WI38 (cell line): Measurements from ENCODE around the gene CTIF.

Experiments
- H3K4me3 ChIP-seq: 2 replicates; pipeline ENCODE4 v1.5.1; 2011; ENCODE audit warnings: low read depth, mild to moderate bottlenecking, control low read depth, low read length
- CTCF ChIP-seq: IDR thresholded peaks from 2 replicates; pipeline ENCODE4 v1.5.1; 2012; ENCODE audit warnings: low read depth, mild to moderate bottlenecking, control low read depth, low read length

CTIF gene

DNA sequence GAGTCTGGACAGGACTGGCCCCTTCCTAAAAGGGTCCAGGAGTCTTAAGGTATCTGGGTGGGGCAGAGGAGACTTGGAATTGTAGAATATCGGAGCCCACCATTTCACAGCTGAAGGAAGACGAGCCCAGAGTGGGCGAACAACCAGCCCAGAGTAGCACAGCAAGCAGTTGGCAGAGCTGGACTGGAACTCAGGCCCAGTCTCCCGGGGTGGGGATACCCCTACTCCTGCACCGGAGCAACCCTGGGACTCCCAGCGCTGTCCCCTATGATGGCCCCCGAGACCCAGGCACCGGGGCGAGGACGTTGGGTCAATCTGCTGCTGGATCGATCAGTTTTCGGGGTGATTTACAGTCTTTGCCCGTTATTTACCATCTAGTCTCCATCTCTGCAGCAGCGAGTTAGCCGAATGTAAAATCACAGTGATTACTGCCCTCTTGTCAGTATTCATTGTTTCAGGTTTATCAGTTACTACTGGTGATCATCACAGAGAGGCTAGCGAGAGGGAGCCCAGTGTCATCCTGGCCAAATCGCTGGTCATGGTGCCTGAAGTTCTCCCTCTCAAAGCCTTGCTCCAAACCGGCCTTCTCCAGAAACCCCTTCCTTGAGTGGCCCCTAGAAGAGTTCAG is 336.6 kb downstream of the CTIF start:
- no peak for TF ChIP-seq CTCF
- no peak overlapping the region for H3K4me3 ChIP-seq

DNA sequence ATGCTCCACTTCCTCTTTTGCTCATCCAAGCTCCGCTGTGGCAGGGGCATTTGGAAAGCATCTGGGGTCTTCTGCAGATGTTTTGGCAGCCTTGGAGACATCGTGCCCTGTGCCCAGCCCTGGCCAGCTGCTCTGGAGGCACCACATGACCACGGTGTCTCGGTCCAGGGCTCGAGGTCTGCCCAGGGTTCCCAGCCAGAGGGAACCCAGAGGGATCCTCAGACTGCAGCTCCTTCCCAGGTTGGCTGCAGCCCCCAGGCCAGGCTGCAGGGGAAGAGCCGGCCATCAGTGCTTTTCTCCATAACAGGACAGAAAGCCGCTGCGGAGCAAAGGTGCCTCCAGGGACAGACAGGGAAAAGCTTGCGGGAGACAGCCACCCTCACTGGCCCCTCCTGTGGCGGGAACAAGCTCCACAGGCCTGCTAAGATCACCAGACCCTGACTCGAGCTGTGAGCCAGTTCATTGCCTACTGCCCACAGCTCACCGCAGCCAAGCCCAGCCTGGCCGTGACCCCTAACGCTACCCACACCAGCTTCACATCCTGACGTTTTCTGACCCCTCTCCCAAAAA is 337.2 kb downstream of the CTIF start:
- TF ChIP-seq CTCF: no peak
- no peak overlapping the region for H3K4me3 ChIP-seq

- no peak overlapping the region for H3K4me3 ChIP-seq
- no peak for TF ChIP-seq CTCF
Observed at GRCh38 chr18:48876590-48876989, 337.8 kb downstream of the CTIF start.

GRCh38 chr18:48877941-48878340 is 339.1 kb downstream of the CTIF start:
- no peak for TF ChIP-seq CTCF
- no peak overlapping the region for H3K4me3 ChIP-seq

- no peak overlapping the region for H3K4me3 ChIP-seq
Observed at GRCh38 chr18:48878471-48878870, 339.6 kb downstream of the CTIF start.

GRCh38 chr18:48879008-48879431 is 340.2 kb downstream of the CTIF start:
- no peak for TF ChIP-seq CTCF

More at GRCh38 chr18:48878471-48878870, 339.6 kb downstream of the CTIF start:
- TF ChIP-seq CTCF: no peak

GRCh38 chr18:48880931-48881330 is 342.1 kb downstream of the CTIF start:
- no peak for TF ChIP-seq CTCF
- no peak overlapping the region for H3K4me3 ChIP-seq

More at GRCh38 chr18:48879008-48879431, 340.2 kb downstream of the CTIF start:
- H3K4me3 ChIP-seq: no peak overlapping the region
